ENCODE measurements around the gene PRR7.

PRR7 gene

GRCh38 chr5:177403102-177403791, 43.4 kb upstream of the PRR7 start:
- Histone ChIP-seq H3K9me3 (no peaks in the 10 kb centered on the region), H3K4me3 (ENCODE audit: low read depth, low read length) (peak overlapping the region; percentile 66), H3K4me1 (peaks cover 8% of the 10 kb centered on the region), H3K36me3 (no peaks in the 10 kb centered on the region), H3K27me3 (no peaks in the 10 kb centered on the region)
- DNase-seq, result peak; percentile 67
- no peak for TF ChIP-seq CTCF (IDR thresholded peaks at IDR 0.05; ENCODE audit: low read depth, low read length)

GRCh38 chr5:177403792-177404640, 42.6 kb upstream of the PRR7 start:
- Histone ChIP-seq H3K27me3 (no peaks in the 10 kb centered on the region), H3K36me3 (no peaks in the 10 kb centered on the region), H3K9me3 (no peaks in the 10 kb centered on the region), H3K4me1 (peaks cover 8% of the 10 kb centered on the region), H3K4me3 (ENCODE audit: low read depth, low read length) (peak overlapping the region; percentile 66)
- peak; percentile 75 for TF ChIP-seq CTCF (IDR thresholded peaks at IDR 0.05; ENCODE audit: low read depth, low read length)
- peak; percentile 92 for DNase-seq

DNA sequence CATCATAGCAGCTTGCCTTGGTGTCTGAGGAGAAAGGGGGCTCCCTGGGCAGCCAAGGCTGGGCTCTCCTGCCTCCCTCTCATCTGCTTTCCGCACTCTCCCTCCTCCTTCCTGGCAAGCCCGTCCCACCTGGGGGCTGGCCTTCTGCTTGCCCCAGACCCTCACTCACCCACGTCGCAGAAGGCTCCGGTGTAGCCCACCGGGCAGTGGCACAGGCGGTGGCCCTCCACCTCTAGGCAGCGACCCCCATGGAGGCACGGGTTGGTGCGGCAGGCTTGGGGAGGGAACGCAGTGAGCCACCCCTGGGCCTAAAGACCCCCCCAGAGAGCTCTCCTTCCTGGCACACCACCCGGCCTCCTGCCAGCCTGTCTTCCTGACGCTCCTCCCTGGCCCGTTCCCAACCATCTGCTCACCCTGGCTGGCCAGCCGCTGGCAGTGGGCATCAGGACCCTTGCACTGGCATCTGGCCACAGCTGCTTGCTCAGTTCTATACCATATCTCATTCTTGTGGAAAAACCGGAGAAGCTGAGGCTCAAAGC, 41.9 kb upstream of the PRR7 start:
- no peaks in the 10 kb centered on the region for H3K9me3 ChIP-seq
- peaks cover 8% of the 10 kb centered on the region for H3K4me1 ChIP-seq
- DNase-seq, result peak; percentile 35
- no peak for TF ChIP-seq CTCF (IDR thresholded peaks at IDR 0.05; ENCODE audit: low read depth, low read length)
- no peaks in the 10 kb centered on the region for H3K36me3 ChIP-seq
- H3K27me3 ChIP-seq, result no peaks in the 10 kb centered on the region
- peak overlapping the region; percentile 66 for H3K4me3 ChIP-seq (ENCODE audit: low read depth, low read length)

DNA sequence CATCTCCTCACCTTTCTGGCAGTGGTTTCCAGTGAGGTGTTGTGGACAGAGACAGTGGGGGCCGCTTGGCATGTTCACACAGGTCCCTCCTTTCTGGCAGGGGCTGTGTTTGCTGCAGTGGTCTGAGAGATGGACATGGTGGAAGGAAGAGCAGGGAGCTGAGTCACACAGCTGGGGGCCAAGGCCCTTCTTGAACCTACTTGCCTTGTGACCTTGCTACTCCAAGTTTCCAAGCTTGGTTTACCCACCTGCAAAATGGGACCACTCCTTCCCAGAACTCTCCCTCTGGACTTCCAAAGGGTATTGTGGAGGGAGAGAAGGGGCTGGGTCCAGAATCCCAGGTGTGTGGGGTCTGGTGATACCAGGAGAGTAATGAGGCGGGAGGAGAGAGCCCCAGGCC, 41.3 kb upstream of the PRR7 start:
- no peak for TF ChIP-seq CTCF (IDR thresholded peaks at IDR 0.05; ENCODE audit: low read depth, low read length)
- Histone ChIP-seq H3K9me3 (no peaks in the 10 kb centered on the region), H3K36me3 (no peaks in the 10 kb centered on the region), H3K4me3 (ENCODE audit: low read depth, low read length) (peak overlapping the region; percentile 66; the same call in 1 of the 2 replicates), H3K4me1 (peaks cover 8% of the 10 kb centered on the region), H3K27me3 (no peaks in the 10 kb centered on the region)
- DNase-seq, result no peak

GRCh38 chr5:177405805-177406204, 40.8 kb upstream of the PRR7 start:
- Histone ChIP-seq H3K27me3 (no peaks in the 10 kb centered on the region), H3K9me3 (no peaks in the 10 kb centered on the region), H3K36me3 (no peaks in the 10 kb centered on the region), H3K4me1 (peaks cover 8% of the 10 kb centered on the region), H3K4me3 (ENCODE audit: low read depth, low read length) (no peak overlapping the region)
- TF ChIP-seq CTCF (IDR thresholded peaks at IDR 0.05; ENCODE audit: low read depth, low read length), result no peak
- no peak for DNase-seq
